T-helper 2 cell treated with Interferon-gamma antibody and Interleukin-4, amounts not matched to agents 5 μg/mL and 100 μg/mL, for 36 hours (primary cell): Measurements from ENCODE around the gene YDJC.
"Not testable (repeated sequence)": the region's sequence is repeated elsewhere in the genome, so short reads cannot be mapped to it uniquely, and the experiment has no call there.

Source experiments
- DNase-seq: peaks from one replicate; pipeline ENCODE4 v3.0.0; 2021; ENCODE audit warnings: low spot score
- H3K27ac Mint-ChIP-seq: one replicate; pipeline ENCODE4 v1.8.0; 2021; ENCODE audit warnings: mild to moderate bottlenecking, mixed read lengths
- H3K27me3 Mint-ChIP-seq: one replicate; pipeline ENCODE4 v1.8.0; 2021; ENCODE audit warnings: low read depth, mixed read lengths
- H3K36me3 Mint-ChIP-seq: one replicate; pipeline ENCODE4 v1.8.0; 2021; ENCODE audit warnings: low read depth, mixed read lengths
- H3K4me1 Mint-ChIP-seq: one replicate; pipeline ENCODE4 v1.8.0; 2021; ENCODE audit warnings: low read depth, mixed read lengths
- H3K4me3 Mint-ChIP-seq: one replicate; pipeline ENCODE4 v1.8.0; 2022; ENCODE audit warnings: mild to moderate bottlenecking, moderate library complexity, mixed read lengths
- H3K9me3 Mint-ChIP-seq: one replicate; pipeline ENCODE4 v1.8.0; 2021; ENCODE audit warnings: mixed read lengths

YDJC gene

DNA sequence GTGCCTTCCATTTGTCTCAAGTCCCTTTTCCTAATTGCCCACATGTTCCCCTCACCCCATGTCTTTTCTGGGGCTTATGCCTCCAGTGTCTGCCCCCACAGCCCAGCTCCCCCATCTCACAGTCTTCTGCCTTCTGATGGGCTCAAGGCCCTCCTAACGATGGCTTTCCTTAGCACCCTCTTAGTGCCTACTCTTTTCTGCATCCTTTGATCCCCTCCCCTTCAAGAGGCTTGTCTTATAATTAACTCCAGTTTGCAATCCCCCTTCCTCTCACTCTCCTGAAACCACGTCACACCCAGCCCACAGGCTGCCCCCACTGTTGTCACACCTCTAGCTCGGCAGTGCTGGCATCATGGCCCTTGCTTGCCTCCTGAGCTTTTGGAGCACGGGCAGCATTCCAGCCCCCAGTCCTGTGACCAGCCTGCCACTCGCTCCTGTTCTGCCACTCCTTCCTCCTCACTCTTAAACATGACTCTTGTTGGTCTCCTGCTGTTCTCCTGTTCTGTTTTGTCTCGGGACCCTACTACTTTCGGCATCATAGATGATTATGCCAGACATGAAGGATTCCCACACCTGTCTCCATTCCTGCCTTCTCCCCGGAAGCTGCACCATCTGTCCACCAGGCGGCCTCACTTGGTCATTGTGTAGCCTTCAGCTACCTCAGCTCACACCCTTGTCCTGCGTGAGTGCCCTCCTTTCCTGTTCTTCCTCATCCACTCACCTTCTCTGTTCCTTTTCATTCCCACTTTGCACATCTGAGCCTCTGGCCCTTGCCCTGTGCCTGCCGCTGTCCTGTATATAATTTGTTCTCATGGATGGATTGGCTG, 36.2 kb downstream of the YDJC start:
- Mint-ChIP-seq H3K9me3 (no peaks in the 10 kb centered on the region), H3K4me1 (peaks cover 11% of the 10 kb centered on the region), H3K4me3 (no peak overlapping the region), H3K27me3 (no peaks in the 10 kb centered on the region), H3K27ac (peak overlapping the region; percentile 21), H3K36me3 (peaks cover 54% of the 10 kb centered on the region)
- DNase-seq, result no peak

- no peak overlapping the region for H3K4me3 Mint-ChIP-seq
- peaks cover 19% of the 10 kb centered on the region for H3K4me1 Mint-ChIP-seq
- H3K36me3 Mint-ChIP-seq, result peaks cover 52% of the 10 kb centered on the region
Observed at GRCh38 chr22:21592422-21592821, 37.4 kb downstream of the YDJC start.

GRCh38 chr22:21591695-21592094, 38.1 kb downstream of the YDJC start:
- no peak overlapping the region for H3K4me3 Mint-ChIP-seq
- no peak for DNase-seq
- H3K36me3 Mint-ChIP-seq, result peaks cover 51% of the 10 kb centered on the region
- H3K4me1 Mint-ChIP-seq, result peaks cover 22% of the 10 kb centered on the region
- H3K9me3 Mint-ChIP-seq, result no peaks in the 10 kb centered on the region
- no peak overlapping the region for H3K27ac Mint-ChIP-seq
- H3K27me3 Mint-ChIP-seq, result no peaks in the 10 kb centered on the region

More at GRCh38 chr22:21592422-21592821, 37.4 kb downstream of the YDJC start:
- Mint-ChIP-seq H3K9me3 (no peaks in the 10 kb centered on the region), H3K27me3 (no peaks in the 10 kb centered on the region), H3K27ac (no peak overlapping the region)
- no peak for DNase-seq

GRCh38 chr22:21590809-21591641, 38.8 kb downstream of the YDJC start:
- Mint-ChIP-seq H3K4me1 (peaks cover 22% of the 10 kb centered on the region), H3K27ac (no peak overlapping the region), H3K27me3 (no peaks in the 10 kb centered on the region), H3K9me3 (no peaks in the 10 kb centered on the region), H3K4me3 (no peak overlapping the region), H3K36me3 (peaks cover 47% of the 10 kb centered on the region)
- no peak for DNase-seq

GRCh38 chr22:21589396-21589795, 40.4 kb downstream of the YDJC start:
- Mint-ChIP-seq H3K27ac (no peak overlapping the region), H3K27me3 (no peaks in the 10 kb centered on the region), H3K4me1 (peaks cover 22% of the 10 kb centered on the region), H3K9me3 (no peaks in the 10 kb centered on the region), H3K4me3 (no peak overlapping the region), H3K36me3 (peaks cover 36% of the 10 kb centered on the region)
- DNase-seq, result no peak

GRCh38 chr22:21587803-21588611, 41.8 kb downstream of the YDJC start:
- H3K27ac Mint-ChIP-seq, result peak overlapping the region; percentile 71
- H3K9me3 Mint-ChIP-seq, result no peaks in the 10 kb centered on the region
- H3K4me3 Mint-ChIP-seq, result peak overlapping the region; percentile 25
- H3K4me1 Mint-ChIP-seq, result peaks cover 23% of the 10 kb centered on the region
- peak; percentile 67 for DNase-seq
- H3K27me3 Mint-ChIP-seq, result no peaks in the 10 kb centered on the region
- H3K36me3 Mint-ChIP-seq, result peaks cover 22% of the 10 kb centered on the region

DNA sequence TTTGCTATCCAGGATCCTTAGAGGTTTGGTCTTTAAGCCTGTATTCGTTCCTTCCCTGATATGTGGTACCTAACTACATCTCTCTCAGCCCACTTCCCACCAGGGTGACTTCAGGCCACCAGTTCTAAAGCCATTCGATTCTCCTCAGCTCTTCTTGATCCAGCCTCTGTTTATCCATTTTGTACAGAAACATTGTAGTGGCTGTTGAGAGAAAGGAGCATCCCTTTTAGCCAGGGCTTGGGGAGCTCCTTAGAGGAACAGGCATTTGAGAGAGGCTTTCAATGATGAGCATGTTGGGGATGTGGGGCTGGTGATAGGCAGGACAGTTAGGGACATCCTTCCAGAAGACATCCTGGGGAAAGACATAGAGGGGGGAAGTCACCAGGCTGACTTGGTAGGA, 44.4 kb downstream of the YDJC start:
- Mint-ChIP-seq H3K27me3 (no peaks in the 10 kb centered on the region), H3K9me3 (no peaks in the 10 kb centered on the region), H3K4me1 (peaks cover 20% of the 10 kb centered on the region), H3K4me3 (no peak overlapping the region), H3K27ac (peak overlapping the region; percentile 28), H3K36me3 (peaks cover 7% of the 10 kb centered on the region)
- DNase-seq, result no peak

DNA sequence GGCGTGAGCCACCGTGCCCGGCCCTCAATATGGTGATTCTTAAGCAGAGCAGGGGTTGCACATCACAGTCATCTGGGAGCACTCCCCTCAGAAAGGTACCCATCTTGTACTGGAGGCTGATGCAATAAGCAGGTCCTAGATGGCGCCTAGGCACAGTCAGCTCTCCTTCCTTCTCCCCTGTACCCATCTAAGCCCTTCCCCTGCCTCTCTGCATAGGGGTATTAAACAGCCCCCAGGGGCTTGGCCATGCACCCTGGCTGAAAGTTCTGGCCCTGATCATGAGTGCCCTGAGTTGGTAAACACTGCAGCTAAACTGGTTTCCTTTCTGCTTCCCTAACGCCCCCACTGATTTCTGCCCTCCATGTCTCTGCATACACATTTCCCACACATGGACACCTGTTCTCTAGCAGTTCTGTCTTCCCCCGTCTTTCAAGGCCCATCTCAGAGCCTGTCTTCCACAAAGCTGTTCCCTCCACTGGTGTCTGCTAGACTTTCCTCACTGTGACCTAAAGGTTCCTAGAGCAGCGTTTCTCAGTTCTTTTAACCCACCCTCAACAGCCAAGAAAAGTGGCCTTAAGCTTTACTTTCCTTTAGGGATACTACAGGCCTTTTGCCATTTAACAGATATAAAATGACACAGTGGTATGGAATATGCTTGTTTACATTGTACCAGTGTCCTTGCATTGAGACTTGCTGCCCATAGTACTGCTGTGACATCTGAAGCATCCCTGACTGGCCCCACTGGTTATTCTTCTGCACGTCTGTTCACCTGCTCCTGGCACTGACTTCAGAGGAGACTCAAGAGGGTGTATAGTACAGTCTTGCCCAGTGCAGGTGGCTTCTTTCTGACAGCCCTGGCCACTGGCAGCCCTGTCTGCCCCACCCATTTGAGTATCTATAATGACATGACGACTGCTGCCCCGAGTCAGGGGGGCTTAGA, 46.8 kb downstream of the YDJC start:
- no peak overlapping the region for H3K4me3 Mint-ChIP-seq

DNA sequence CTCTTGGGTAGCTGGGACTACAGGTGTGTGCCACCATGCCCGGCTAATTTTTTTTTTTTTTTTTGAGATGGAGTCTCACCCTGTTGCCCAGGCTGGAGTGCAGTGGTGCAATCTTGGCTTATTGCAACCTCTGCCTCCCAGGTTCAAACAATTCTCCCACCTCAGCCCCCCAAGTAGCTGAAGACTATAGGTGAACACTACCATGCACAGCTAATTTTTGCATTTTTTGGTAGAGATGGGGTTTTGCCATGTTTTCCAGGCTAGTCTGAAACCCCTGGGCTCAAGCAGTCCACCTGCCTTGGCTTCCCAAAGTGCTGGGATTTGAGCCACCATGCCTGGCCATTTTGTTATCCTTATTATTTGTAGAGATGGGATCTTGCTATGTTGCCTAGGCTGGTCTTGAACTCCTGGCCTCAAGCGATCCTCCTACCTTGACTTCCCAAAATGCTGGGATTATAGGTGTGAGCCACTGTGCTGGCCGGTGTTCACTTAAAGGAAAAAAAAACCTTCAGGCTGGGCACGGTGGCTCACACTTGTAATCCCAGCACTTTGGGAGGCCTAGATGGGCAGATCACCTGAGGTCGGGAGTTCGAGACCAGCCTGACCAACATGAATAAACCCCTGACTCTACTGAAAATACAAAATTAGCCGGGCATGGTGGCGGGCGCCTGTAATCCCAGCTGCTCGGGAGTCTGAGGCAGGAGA, 48.7 kb downstream of the YDJC start:
- DNase-seq, H3K27me3 Mint-ChIP-seq, H3K9me3 Mint-ChIP-seq, H3K4me1 Mint-ChIP-seq, H3K27ac Mint-ChIP-seq, H3K4me3 Mint-ChIP-seq, H3K36me3 Mint-ChIP-seq: not testable (repeated sequence)

More for the DNA sequence above, 46.8 kb downstream of the YDJC start:
- Mint-ChIP-seq H3K4me1 (peaks cover 13% of the 10 kb centered on the region), H3K27ac (no peak overlapping the region), H3K27me3 (no peaks in the 10 kb centered on the region), H3K9me3 (no peaks in the 10 kb centered on the region), H3K36me3 (peaks cover 9% of the 10 kb centered on the region)
- DNase-seq, result no peak

DNA sequence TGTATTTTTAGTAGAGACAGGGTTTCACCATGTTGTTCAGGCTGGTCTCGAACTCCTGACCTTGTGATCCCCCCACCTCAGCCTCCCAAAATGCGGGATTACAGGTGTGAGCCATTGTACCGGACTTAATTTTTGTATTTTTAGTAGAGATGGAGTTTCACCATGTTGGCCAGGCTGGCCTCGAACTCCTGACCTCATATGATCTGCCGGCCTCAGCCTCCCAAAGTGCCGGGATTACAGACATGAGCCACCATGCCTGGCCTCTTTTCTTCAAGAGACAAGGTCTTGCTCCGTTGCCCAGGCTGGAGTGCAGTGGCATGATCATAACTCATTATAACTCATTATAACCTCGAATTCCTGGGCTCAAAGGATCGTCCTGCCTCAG, 49.2 kb downstream of the YDJC start:
- not testable (repeated sequence) for DNase-seq, H3K4me3 Mint-ChIP-seq, H3K9me3 Mint-ChIP-seq, H3K27ac Mint-ChIP-seq, H3K36me3 Mint-ChIP-seq, H3K27me3 Mint-ChIP-seq
- peaks cover 11% of the 10 kb centered on the region for H3K4me1 Mint-ChIP-seq

DNA sequence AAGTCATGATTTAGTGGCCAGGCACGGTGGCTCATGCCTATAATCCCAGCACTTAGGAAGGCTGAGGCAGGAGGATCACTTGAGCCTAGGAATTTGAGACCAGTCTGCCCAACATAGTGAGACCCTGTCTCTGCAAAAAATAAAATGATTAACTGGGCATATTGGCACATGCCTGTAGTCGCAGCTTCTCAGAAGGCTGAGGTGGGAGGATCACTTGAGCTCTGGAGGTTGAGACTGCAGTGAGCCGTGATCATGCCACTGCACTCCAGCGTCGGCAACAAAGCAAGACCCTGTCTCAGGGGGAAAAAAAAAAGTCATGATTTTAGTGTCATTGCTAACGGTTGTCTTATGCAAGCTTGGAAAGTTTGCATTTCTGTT, 50.4 kb downstream of the YDJC start:
- DNase-seq, result no peak
- no peak overlapping the region for H3K27ac Mint-ChIP-seq
- no peaks in the 10 kb centered on the region for H3K9me3 Mint-ChIP-seq
- peaks cover 4% of the 10 kb centered on the region for H3K36me3 Mint-ChIP-seq
- peaks cover 11% of the 10 kb centered on the region for H3K4me1 Mint-ChIP-seq
- H3K4me3 Mint-ChIP-seq, result no peak overlapping the region
- no peaks in the 10 kb centered on the region for H3K27me3 Mint-ChIP-seq
